Osteoblast (primary cell): Measurements from ENCODE around the gene AKAP6. TPM values are rescaled to one million over a fixed set of nuclear protein-coding genes. Genes with fewer than 3 reads are reported as not detected.

Source experiments
- DNase-seq: peaks from one replicate; pipeline ENCODE4 v3.0.0; 2011; ENCODE audit warnings: low spot score, mixed read lengths; ENCODE audit not compliant: insufficient read length; ENCODE audit errors: missing footprints
- H2AFZ ChIP-seq: 2 replicates; pipeline ENCODE4 v1.6.0; 2011; ENCODE audit warnings: mild to moderate bottlenecking, low read length
- H3K27ac ChIP-seq: 2 replicates; pipeline ENCODE4 v1.5.1; 2011; ENCODE audit warnings: mild to moderate bottlenecking, low read depth, low read length, moderate library complexity
- H3K27me3 ChIP-seq: 2 replicates; pipeline ENCODE4 v1.6.0; 2012; ENCODE audit warnings: mild to moderate bottlenecking, control low read depth, inconsistent platforms, low read length, moderate library complexity; ENCODE audit not compliant: insufficient read depth
- H3K36me3 ChIP-seq: 2 replicates; pipeline ENCODE4 v1.5.1; 2011; ENCODE audit warnings: mild to moderate bottlenecking, low read length, control low read depth, moderate library complexity; ENCODE audit not compliant: insufficient read depth
- H3K4me1 ChIP-seq: 2 replicates; pipeline ENCODE4 v1.5.1; 2011; ENCODE audit warnings: mild to moderate bottlenecking, low read length, control low read depth, moderate library complexity; ENCODE audit not compliant: insufficient read depth
- H3K4me2 ChIP-seq: 2 replicates; pipeline ENCODE4 v1.6.0; 2011; ENCODE audit warnings: mild to moderate bottlenecking, low read length; ENCODE audit not compliant: insufficient read depth
- H3K4me3 ChIP-seq: fragments of 200-600 bp; sonication (generic); 3 replicates; pipeline ENCODE4 v1.5.1; 2012; ENCODE audit warnings: mild to moderate bottlenecking, low read length, inconsistent platforms; ENCODE audit not compliant: insufficient read depth
- H3K79me2 ChIP-seq: 2 replicates; pipeline ENCODE4 v1.6.0; 2012; ENCODE audit warnings: mild to moderate bottlenecking, low read length, control low read depth, inconsistent platforms; ENCODE audit not compliant: insufficient read depth
- H3K9me3 ChIP-seq: 2 replicates; pipeline ENCODE4 v1.5.1; 2011; ENCODE audit warnings: low read depth, low read length, control low read depth
- H4K20me1 ChIP-seq: 2 replicates; pipeline ENCODE4 v1.6.0; 2012; ENCODE audit warnings: mild to moderate bottlenecking, low read length, control low read depth; ENCODE audit not compliant: insufficient read depth
- CTCF ChIP-seq: IDR thresholded peaks from 2 replicates; pipeline ENCODE4 v1.5.1; 2011; ENCODE audit warnings: mild to moderate bottlenecking, low read depth, low read length, moderate library complexity; ENCODE audit errors: extremely low read depth
- total RNA-seq: library from RNA; depleted of rRNA; stranded (reverse); fragments of >200 nt; gene quantifications from 2 replicates; pipeline ENCODE4 v1.2.3, GENCODE V29; 2012

AKAP6 gene
- total RNA-seq, 1 donor: 2.2 TPM

GRCh38 chr14:32417956-32418552 lies 89.0 kb downstream of the AKAP6 start:
- H3K36me3 ChIP-seq: no peaks in the 10 kb centered on the region
- H3K4me2 ChIP-seq: peak overlapping the region; percentile 49
- no peaks in the 10 kb centered on the region for H3K79me2 ChIP-seq
- H4K20me1 ChIP-seq: no peaks in the 10 kb centered on the region
- H3K27me3 ChIP-seq: no peaks in the 10 kb centered on the region
- H3K4me3 ChIP-seq: no peak overlapping the region
- DNase-seq: peak; percentile 62
- TF ChIP-seq CTCF: no peak
- H3K27ac ChIP-seq: peak overlapping the region; percentile 71
- H3K9me3 ChIP-seq: no peaks in the 10 kb centered on the region
- H2AFZ ChIP-seq: peak overlapping the region; percentile 10
- H3K4me1 ChIP-seq: peaks cover 8% of the 10 kb centered on the region

DNA sequence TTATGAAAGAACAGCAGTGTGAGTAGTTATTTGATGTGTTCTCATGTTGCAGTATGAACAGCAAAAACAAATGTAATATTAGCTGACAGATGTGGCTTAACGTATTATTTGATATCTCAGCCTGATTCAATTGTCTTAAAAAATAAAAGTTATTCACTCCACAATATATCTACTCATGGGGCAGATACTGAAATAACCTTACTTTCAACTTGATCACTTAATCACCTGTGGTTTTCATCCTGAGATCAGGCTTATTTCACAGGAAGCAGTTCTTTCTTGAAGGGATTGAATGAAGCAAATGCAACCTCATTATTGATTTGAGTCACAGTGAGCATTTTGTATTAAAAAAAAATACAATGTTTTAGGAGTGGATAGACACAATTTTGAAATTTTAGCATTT lies 90.3 kb downstream of the AKAP6 start:
- Histone ChIP-seq H3K79me2 (no peaks in the 10 kb centered on the region), H3K27me3 (no peaks in the 10 kb centered on the region), H3K4me2 (no peak overlapping the region), H3K36me3 (no peaks in the 10 kb centered on the region), H4K20me1 (no peaks in the 10 kb centered on the region), H2AFZ (no peak overlapping the region), H3K4me1 (peaks cover 8% of the 10 kb centered on the region), H3K9me3 (no peaks in the 10 kb centered on the region), H3K4me3 (no peak overlapping the region), H3K27ac (no peak overlapping the region)
- DNase-seq: no peak
- no peak for TF ChIP-seq CTCF

- Histone ChIP-seq H3K36me3 (no peaks in the 10 kb centered on the region), H3K9me3 (no peaks in the 10 kb centered on the region), H4K20me1 (no peaks in the 10 kb centered on the region), H2AFZ (no peak overlapping the region), H3K27ac (no peak overlapping the region), H3K4me1 (peaks cover 8% of the 10 kb centered on the region), H3K4me2 (no peak overlapping the region), H3K4me3 (no peak overlapping the region), H3K27me3 (no peaks in the 10 kb centered on the region), H3K79me2 (no peaks in the 10 kb centered on the region)
- DNase-seq: no peak
- no peak for TF ChIP-seq CTCF
Measured at GRCh38 chr14:32421781-32422180, 92.7 kb downstream of the AKAP6 start.

GRCh38 chr14:32422440-32422839 lies 93.3 kb downstream of the AKAP6 start:
- no peaks in the 10 kb centered on the region for H3K9me3 ChIP-seq
- H3K4me2 ChIP-seq: no peak overlapping the region
- no peaks in the 10 kb centered on the region for H3K36me3 ChIP-seq
- no peak for TF ChIP-seq CTCF
- H3K4me3 ChIP-seq: no peak overlapping the region
- H3K4me1 ChIP-seq: peaks cover 8% of the 10 kb centered on the region
- no peak for DNase-seq
- no peaks in the 10 kb centered on the region for H3K27me3 ChIP-seq
- H4K20me1 ChIP-seq: no peaks in the 10 kb centered on the region
- H3K79me2 ChIP-seq: no peaks in the 10 kb centered on the region
- no peak overlapping the region for H2AFZ ChIP-seq
- no peak overlapping the region for H3K27ac ChIP-seq
